ENCODE results near the gene DGKH. TPM values are rescaled to one million over a fixed set of nuclear protein-coding genes. Genes with fewer than 3 reads are reported as not detected.

DGKH gene
- total and polyA plus RNA-seq, 2 experiments from 2014 or later = 2.0 to 11.2 TPM

DNA sequence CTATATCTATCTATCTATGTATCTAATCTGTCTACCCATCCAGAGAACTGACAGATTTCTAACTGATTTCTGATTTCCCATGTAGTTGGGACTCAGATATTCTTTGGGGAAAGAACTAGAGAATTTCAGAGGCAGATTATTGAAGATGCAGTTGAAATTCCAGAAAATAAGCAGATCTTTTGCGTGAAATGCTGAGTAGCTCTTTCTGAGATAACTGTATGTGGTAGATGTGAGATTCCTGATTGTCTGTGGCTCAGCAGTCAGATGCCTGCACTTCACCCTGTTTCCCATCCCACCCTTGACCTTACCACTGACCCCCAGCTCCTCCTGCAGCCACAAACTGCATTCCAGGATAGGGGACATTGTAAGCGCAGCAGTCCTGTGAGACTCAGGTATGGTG, 61.5 kb downstream of the DGKH start:
- DNase-seq (ENCODE audit: low read depth in 1 of 2, low spot score in 1 of 2) = peak in 1 of 2 donors; percentile 4
- H3K4me3 ChIP-seq = no peak overlapping the region
- no peaks in the 10 kb centered on the region for H3K36me3 ChIP-seq
- H3K27ac ChIP-seq = no peak overlapping the region
- H3K4me1 ChIP-seq (ENCODE audit: low read depth) = peaks cover 19% of the 10 kb centered on the region
- TF ChIP-seq, protein P1, sequence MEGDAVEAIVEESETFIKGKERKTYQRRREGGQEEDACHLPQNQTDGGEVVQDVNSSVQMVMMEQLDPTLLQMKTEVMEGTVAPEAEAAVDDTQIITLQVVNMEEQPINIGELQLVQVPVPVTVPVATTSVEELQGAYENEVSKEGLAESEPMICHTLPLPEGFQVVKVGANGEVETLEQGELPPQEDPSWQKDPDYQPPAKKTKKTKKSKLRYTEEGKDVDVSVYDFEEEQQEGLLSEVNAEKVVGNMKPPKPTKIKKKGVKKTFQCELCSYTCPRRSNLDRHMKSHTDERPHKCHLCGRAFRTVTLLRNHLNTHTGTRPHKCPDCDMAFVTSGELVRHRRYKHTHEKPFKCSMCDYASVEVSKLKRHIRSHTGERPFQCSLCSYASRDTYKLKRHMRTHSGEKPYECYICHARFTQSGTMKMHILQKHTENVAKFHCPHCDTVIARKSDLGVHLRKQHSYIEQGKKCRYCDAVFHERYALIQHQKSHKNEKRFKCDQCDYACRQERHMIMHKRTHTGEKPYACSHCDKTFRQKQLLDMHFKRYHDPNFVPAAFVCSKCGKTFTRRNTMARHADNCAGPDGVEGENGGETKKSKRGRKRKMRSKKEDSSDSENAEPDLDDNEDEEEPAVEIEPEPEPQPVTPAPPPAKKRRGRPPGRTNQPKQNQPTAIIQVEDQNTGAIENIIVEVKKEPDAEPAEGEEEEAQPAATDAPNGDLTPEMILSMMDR (IDR thresholded peaks at IDR 0.05; ENCODE audit: low read depth, low read length) = no peak
- no peaks in the 10 kb centered on the region for H3K27me3 ChIP-seq
- H3K9me3 ChIP-seq (ENCODE audit: low read depth) = no peaks in the 10 kb centered on the region

DNA sequence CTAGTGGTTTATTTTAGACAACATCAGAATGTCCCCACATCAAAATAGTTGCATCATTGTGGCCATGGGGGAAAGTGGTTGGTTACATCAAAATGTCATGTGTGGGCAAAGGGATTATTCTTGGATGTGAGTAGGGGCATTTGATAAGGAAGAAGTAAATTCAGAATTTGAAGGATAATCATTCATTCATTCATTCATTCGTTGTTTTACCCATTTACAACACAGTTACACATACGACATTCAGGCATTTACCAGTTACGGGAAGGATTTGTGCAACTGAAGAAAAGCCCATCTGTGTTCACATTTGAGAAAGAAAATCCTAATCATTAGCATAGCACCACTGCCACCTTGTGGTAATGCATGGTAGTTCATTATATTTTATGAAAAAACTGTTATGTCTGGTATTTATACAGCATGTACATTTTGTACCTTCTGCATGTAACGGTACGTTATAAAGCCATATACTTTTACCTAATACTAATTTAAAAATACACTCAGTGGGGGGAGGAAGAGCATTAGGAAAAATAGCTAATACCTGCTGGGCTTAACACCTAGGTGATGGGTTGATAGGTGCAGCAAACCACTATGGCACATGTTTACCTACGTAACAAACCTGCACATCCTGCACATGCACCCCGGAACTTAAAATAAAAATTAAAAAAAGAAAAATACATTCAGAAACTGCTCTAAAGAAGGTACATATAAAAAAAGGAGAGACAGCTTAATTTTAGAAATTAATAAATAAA, 62.1 kb downstream of the DGKH start:
- DNase-seq (ENCODE audit: low read depth in 1 of 2, low spot score in 1 of 2) = peak; percentile 61 to 88
- H3K27ac ChIP-seq = no peak overlapping the region
- H3K4me3 ChIP-seq = no peak overlapping the region
- TF ChIP-seq, protein P1 (IDR thresholded peaks at IDR 0.05; ENCODE audit: low read depth, low read length) = peak; percentile 58
- no peaks in the 10 kb centered on the region for H3K36me3 ChIP-seq
- H3K9me3 ChIP-seq (ENCODE audit: low read depth) = no peaks in the 10 kb centered on the region
- peaks cover 22% of the 10 kb centered on the region for H3K4me1 ChIP-seq (ENCODE audit: low read depth)
- H3K27me3 ChIP-seq = no peaks in the 10 kb centered on the region

DNA sequence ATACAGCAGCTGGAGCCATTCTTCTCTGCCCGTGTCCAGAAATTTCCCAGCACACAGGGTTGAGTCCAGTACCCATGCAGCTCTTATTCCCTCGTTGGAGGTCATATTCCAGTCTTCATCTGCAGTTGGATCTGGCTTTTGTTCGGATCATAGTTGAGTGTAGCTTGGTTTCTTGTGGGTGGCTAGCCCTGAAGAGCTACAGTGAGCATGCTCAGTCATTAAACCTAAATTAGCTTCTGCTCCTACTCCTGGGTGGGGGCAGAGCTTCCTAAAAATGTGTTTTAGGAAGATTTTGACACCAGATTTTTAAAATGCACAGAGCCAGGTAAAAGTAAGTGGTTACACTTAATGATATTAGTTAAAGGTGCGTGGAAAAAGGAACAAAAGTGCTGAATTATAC, 64.4 kb downstream of the DGKH start:
- TF ChIP-seq, protein P1 (IDR thresholded peaks at IDR 0.05; ENCODE audit: low read depth, low read length) = no peak
- Histone ChIP-seq H3K9me3 (ENCODE audit: low read depth) (no peaks in the 10 kb centered on the region), H3K27me3 (no peaks in the 10 kb centered on the region), H3K27ac (no peak overlapping the region), H3K36me3 (no peaks in the 10 kb centered on the region), H3K4me3 (no peak overlapping the region), H3K4me1 (ENCODE audit: low read depth) (peaks cover 27% of the 10 kb centered on the region)
- no peak for DNase-seq (ENCODE audit: low read depth in 1 of 2, low spot score in 1 of 2)

DNA sequence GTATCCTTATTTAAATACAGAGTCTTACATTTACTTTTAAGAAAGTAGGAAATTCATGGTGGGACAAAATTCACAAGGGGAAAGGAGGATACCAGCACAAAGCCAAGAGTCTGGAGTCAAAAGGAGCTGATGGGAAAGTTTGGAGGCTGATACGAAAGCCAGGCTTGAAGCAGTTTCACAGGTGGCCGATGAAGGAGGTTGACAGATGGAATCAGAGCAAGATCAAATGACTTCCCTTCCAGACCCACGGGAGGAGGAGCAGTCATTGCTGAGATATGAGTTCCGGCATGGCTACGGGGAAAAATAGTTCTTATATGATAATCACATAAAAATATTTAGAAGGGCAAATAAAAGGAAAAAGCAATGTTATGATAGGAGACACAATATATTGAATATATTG, 65.0 kb downstream of the DGKH start:
- H3K4me3 ChIP-seq = no peak overlapping the region
- no peaks in the 10 kb centered on the region for H3K9me3 ChIP-seq (ENCODE audit: low read depth)
- H3K27ac ChIP-seq = no peak overlapping the region
- peaks cover 27% of the 10 kb centered on the region for H3K4me1 ChIP-seq (ENCODE audit: low read depth)
- H3K27me3 ChIP-seq = no peaks in the 10 kb centered on the region
- TF ChIP-seq, protein P1 (IDR thresholded peaks at IDR 0.05; ENCODE audit: low read depth, low read length) = no peak
- H3K36me3 ChIP-seq = no peaks in the 10 kb centered on the region
- peak in 1 of 2 donors; percentile 39 for DNase-seq (ENCODE audit: low read depth in 1 of 2, low spot score in 1 of 2)

DNA sequence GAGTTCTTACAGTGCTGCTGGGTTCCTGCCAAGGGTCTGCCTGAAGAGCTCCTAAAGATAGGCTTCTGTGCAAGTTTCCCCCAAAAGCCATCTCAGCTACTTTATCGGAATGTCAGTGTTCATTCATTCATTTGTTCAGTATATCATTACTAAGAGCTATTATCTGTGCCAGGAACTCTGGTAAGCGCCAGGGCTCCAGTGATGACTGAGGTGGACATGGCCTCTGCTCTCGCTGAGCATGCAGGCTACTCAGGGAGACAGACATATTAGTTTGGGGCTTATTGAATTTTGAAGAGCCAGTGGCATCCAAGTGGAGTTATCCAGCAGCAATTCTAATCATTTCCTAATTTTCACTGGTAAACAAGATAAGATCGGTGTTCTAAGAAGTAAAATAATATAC, 65.8 kb downstream of the DGKH start:
- Histone ChIP-seq H3K36me3 (no peaks in the 10 kb centered on the region), H3K9me3 (ENCODE audit: low read depth) (no peaks in the 10 kb centered on the region), H3K27me3 (no peaks in the 10 kb centered on the region), H3K4me1 (ENCODE audit: low read depth) (peaks cover 27% of the 10 kb centered on the region), H3K4me3 (no peak overlapping the region), H3K27ac (peak overlapping the region; percentile 24)
- DNase-seq (ENCODE audit: low read depth in 1 of 2, low spot score in 1 of 2) = peak in 1 of 2 donors; percentile 44
- TF ChIP-seq, protein P1 (IDR thresholded peaks at IDR 0.05; ENCODE audit: low read depth, low read length) = no peak
